HCT116 (cell line): ENCODE results near the gene UBXN11. TPM values are rescaled to one million over a fixed set of nuclear protein-coding genes. Genes with fewer than 3 reads are reported as not detected.

ENCODE experiments used
- ATAC-seq: fragments of 200-7000 bp; cut with Tn5 transposase; 2 replicates; pipeline ENCODE4 v1.9.1; 2020; ENCODE audit warnings: mild to moderate bottlenecking, moderate library complexity
- BruUV-seq: library from RNA; stranded (reverse); fragments of 400-500 nt; replicated peaks from 2 replicates; lab custom pipeline; 2021; lab: Mats Ljungman, UMichigan
- CTCF ChIA-PET: fragments of 300-600 bp; sonication (Branson Sonifier 250); formaldehyde crosslinking; loops from one replicate; lab custom pipeline; 2021; ENCODE audit warnings: antibody characterized with exemption; lab: Charles Lee
- POLR2A ChIA-PET: fragments of 300-600, 350-600 bp; sonication (Branson Sonifier 250); formaldehyde crosslinking; loops from one replicate; lab custom pipeline; 2021; ENCODE audit warnings: antibody characterized with exemption; lab: Charles Lee
- RAD21 ChIA-PET, 2 experiments: fragments of 300-600 bp; sonication (Branson Sonifier 250); formaldehyde crosslinking; loops; one replicate each; lab custom pipeline; 2023; ENCODE audit warnings: low total read pairs in 2 of 2; ENCODE audit not compliant: uncharacterized antibody in 2 of 2, unreplicated experiment in 2 of 2, low non-redundant PET in 1 of 2; lab: Charles Lee
- DNase-seq: peaks from one replicate; pipeline ENCODE4 v3.0.0-alpha.2; 2010; ENCODE audit warnings: low read depth, low spot score
- H2AFZ ChIP-seq: fragments of 200-600 bp; shearing (Covaris generic), sonication (generic); 2 replicates; pipeline ENCODE4 v1.6.1; 2017; ENCODE audit warnings: low read depth, mixed run types, mixed read lengths, antibody characterized with exemption, low read length; ENCODE audit not compliant: poor library complexity, severe bottlenecking
- H3K27ac ChIP-seq: 2 replicates; pipeline ENCODE4 v1.5.1; 2012; ENCODE audit warnings: low read depth, low read length
- H3K27me3 ChIP-seq: fragments of 200-600 bp; sonication (generic); 2 replicates; pipeline ENCODE4 v1.6.1; 2016; ENCODE audit warnings: mixed run types, low read length, mixed read lengths; ENCODE audit not compliant: insufficient read depth
- H3K36me3 ChIP-seq, 2 experiments: fragments of 200-500 bp in 1 of 2; fragments of 200-600 bp in 1 of 2; sonication (Bioruptor generic) in 1 of 2; sonication (generic) in 1 of 2; 2 replicates each; pipeline versions ENCODE4 v1.5.1 to v1.6.1; 2014 to 2016; ENCODE audit warnings: low read length in 2 of 2, inconsistent platforms in 1 of 2, mixed read lengths in 1 of 2, mixed run types in 1 of 2; ENCODE audit not compliant: insufficient read depth in 2 of 2, control insufficient read depth in 1 of 2
- H3K4me1 ChIP-seq, 2 experiments: fragments of 200-600 bp in 1 of 2; sonication (generic) in 1 of 2; 2 replicates each; pipeline versions ENCODE4 v1.5.1 to v1.6.1; 2012 to 2017; ENCODE audit warnings: low read length in 2 of 2, inconsistent platforms in 1 of 2, mild to moderate bottlenecking in 1 of 2, mixed read lengths in 1 of 2, mixed run types in 1 of 2, moderate library complexity in 1 of 2; ENCODE audit not compliant: insufficient read depth in 2 of 2, control insufficient read depth in 1 of 2
- H3K4me2 ChIP-seq: fragments of 200-600 bp; sonication (generic); 2 replicates; pipeline ENCODE4 v1.6.1; 2017; ENCODE audit warnings: mixed run types, low read length, mixed read lengths
- H3K4me3 ChIP-seq, 2 experiments: fragments of 200-600 bp in 1 of 2; sonication (generic) in 1 of 2; replicated peaks in 1 of 2; 2 replicates each; pipeline ENCODE4 v1.5.1; 2011 to 2016; ENCODE audit warnings: low read length in 2 of 2, control low read depth in 1 of 2, low read depth in 1 of 2, mild to moderate bottlenecking in 1 of 2, mixed read lengths in 1 of 2, mixed run types in 1 of 2
- H3K79me2 ChIP-seq: fragments of 200-600 bp; sonication (generic); 2 replicates; pipeline ENCODE4 v1.6.1; 2017; ENCODE audit warnings: mild to moderate bottlenecking, mixed run types, low read length, moderate library complexity, mixed read lengths; ENCODE audit not compliant: insufficient read depth
- H3K9ac ChIP-seq: fragments of 200-600 bp; sonication (generic); 2 replicates; pipeline ENCODE4 v1.6.1; 2016; ENCODE audit warnings: low read length, mixed read lengths
- H3K9me2 ChIP-seq: fragments of 200-600 bp; sonication (generic), shearing (Covaris generic); 2 replicates; pipeline ENCODE4 v1.6.1; 2017; ENCODE audit warnings: mixed run types, mild to moderate bottlenecking, moderate library complexity; ENCODE audit not compliant: insufficient read depth
- H3K9me3 ChIP-seq, 2 experiments: fragments of 200-500 bp in 1 of 2; fragments of 200-600 bp in 1 of 2; sonication (Bioruptor generic) in 1 of 2; sonication (generic) in 1 of 2; 2 replicates each; pipeline ENCODE4 v1.6.1; 2014 to 2017; ENCODE audit warnings: low read length in 2 of 2, mixed read lengths in 2 of 2, inconsistent platforms in 1 of 2, low read depth in 1 of 2, mild to moderate bottlenecking in 1 of 2, mixed run types in 1 of 2, moderate library complexity in 1 of 2; ENCODE audit not compliant: control insufficient read depth in 1 of 2, insufficient read depth in 1 of 2
- H4K20me1 ChIP-seq: fragments of 200-600 bp; sonication (generic), shearing (Covaris generic); 2 replicates; pipeline ENCODE4 v1.6.1; 2017; ENCODE audit warnings: mixed run types, mild to moderate bottlenecking, moderate library complexity; ENCODE audit not compliant: insufficient read depth
- CBX3 ChIP-seq: IDR thresholded peaks from 2 replicates; pipeline ENCODE4 v1.6.1; 2012; ENCODE audit warnings: low read depth
- CEBPB ChIP-seq: IDR thresholded peaks from 2 replicates; pipeline ENCODE4 v1.6.1; 2012; ENCODE audit warnings: low read depth
- CTCF ChIP-seq, 3 experiments: fragments of 200-600 bp in 1 of 3; sonication (generic) in 1 of 3; IDR thresholded peaks in 2 of 3; conservative IDR thresholded peaks in 1 of 3; 2 replicates each; pipeline ENCODE4 v1.5.1; 2012 to 2017; ENCODE audit warnings: low read depth in 2 of 3, low read length in 2 of 3, antibody characterized with exemption in 1 of 3, borderline replicate concordance in 1 of 3, control low read depth in 1 of 3, mild to moderate bottlenecking in 1 of 3, mixed read lengths in 1 of 3, mixed run types in 1 of 3, moderate library complexity in 1 of 3; ENCODE audit not compliant: insufficient read depth in 1 of 3
- EGR1 ChIP-seq: IDR thresholded peaks from 2 replicates; pipeline ENCODE4 v1.6.1; 2012; ENCODE audit warnings: low read depth
- ELF1 ChIP-seq: IDR thresholded peaks from 2 replicates; pipeline ENCODE4 v1.6.1; 2012; ENCODE audit warnings: low read depth, borderline replicate concordance
- EZH2 ChIP-seq: fragments of 200-600 bp; sonication (generic); IDR thresholded peaks from 2 replicates; pipeline ENCODE4 v1.6.1; 2017; ENCODE audit warnings: antibody characterized with exemption, mixed run types
- EZH2phosphoT487 ChIP-seq: fragments of 200-600 bp; IDR thresholded peaks from 2 replicates; pipeline ENCODE4 v1.6.1; 2018; ENCODE audit warnings: antibody characterized with exemption, borderline replicate concordance
- FOSL1 ChIP-seq: IDR thresholded peaks from 2 replicates; pipeline ENCODE4 v1.6.1; 2012; ENCODE audit warnings: low read depth
- JUND ChIP-seq: IDR thresholded peaks from 2 replicates; pipeline ENCODE4 v1.6.1; 2012
- MAX ChIP-seq: IDR thresholded peaks from 2 replicates; pipeline ENCODE4 v1.6.1; 2012
- POLR2A ChIP-seq: IDR thresholded peaks from 2 replicates; pipeline ENCODE4 v1.7.0; 2011; ENCODE audit warnings: borderline replicate concordance; ENCODE audit not compliant: insufficient read depth, insufficient read length; ENCODE audit errors: extremely low read depth
- POLR2AphosphoS5 ChIP-seq: IDR thresholded peaks from 2 replicates; pipeline ENCODE4 v1.6.1; 2011; ENCODE audit warnings: mild to moderate bottlenecking, low read depth, low read length, moderate library complexity
- SP1 ChIP-seq: IDR thresholded peaks from 2 replicates; pipeline ENCODE4 v1.6.1; 2012; ENCODE audit warnings: low read depth
- SRF ChIP-seq: IDR thresholded peaks from 2 replicates; pipeline ENCODE4 v1.6.1; 2012; ENCODE audit warnings: low read depth
- TCF7L2 ChIP-seq: IDR thresholded peaks from 2 replicates; pipeline ENCODE4 v1.7.0; 2011; ENCODE audit warnings: borderline replicate concordance, inconsistent platforms; ENCODE audit not compliant: insufficient read depth, insufficient read length; ENCODE audit errors: extremely low read depth
- YY1 ChIP-seq: IDR thresholded peaks from 2 replicates; pipeline ENCODE4 v1.6.1; 2011; ENCODE audit warnings: low read length, low read depth, moderate library complexity, mild to moderate bottlenecking; ENCODE audit not compliant: insufficient replicate concordance; ENCODE audit errors: extremely low read depth
- ZBTB33 ChIP-seq: IDR thresholded peaks from 2 replicates; pipeline ENCODE4 v1.6.1; 2011; ENCODE audit warnings: mild to moderate bottlenecking, low read length, moderate library complexity; ENCODE audit not compliant: insufficient replicate concordance; ENCODE audit errors: extremely low read depth
- ZNF274 ChIP-seq: fragments of 200-500 bp; sonication (Bioruptor generic); IDR thresholded peaks from 2 replicates; pipeline ENCODE4 v1.6.1; 2014; ENCODE audit warnings: mild to moderate bottlenecking, low read depth, low read length, inconsistent platforms
- intact Hi-C: fragments of 100-400 bp; cut with micrococcal nuclease; formaldehyde crosslinking; loops from 2 replicates; pipeline ENCODE4 v1.10.0; 2022
- total RNA-seq: library from RNA; stranded (reverse); gene quantifications from one replicate; pipeline ENCODE4 v1.2.1, GENCODE V29; 2021; ENCODE audit not compliant: unreplicated experiment
- TF ChIP-seq, protein P1 (sequence below): IDR thresholded peaks from 2 replicates; pipeline ENCODE4 v1.6.1; 2012; ENCODE audit warnings: low read depth
- TF ChIP-seq, protein P2 (sequence below): IDR thresholded peaks from 2 replicates; pipeline ENCODE4 v1.6.1; 2012

The UBXN11 gene
- total RNA-seq, 1 experiment from 2014 or later: 19.3 TPM

DNA sequence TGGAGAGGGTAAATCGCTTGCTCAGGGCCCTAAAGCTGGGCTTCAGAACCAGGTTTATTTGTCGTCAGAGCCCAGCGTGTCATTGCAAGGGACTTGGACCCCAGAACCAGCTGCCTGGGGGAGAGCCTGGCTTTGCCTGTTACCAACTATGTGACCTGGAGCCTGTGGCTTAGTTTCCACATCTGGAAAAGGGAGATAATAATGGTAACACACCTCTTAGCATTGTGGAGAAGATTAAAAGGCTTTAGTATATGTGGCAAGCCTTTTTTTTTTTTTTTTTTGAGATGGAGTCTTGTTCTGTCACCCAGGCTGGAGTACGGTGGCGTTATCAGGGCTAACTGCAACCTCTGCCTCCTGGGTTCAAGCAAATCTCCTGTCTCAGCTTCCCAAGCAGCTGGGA is 23.8 kb upstream of the UBXN11 start:
- H3K27ac ChIP-seq: no peak overlapping the region
- peaks cover 0 to 8% of the 10 kb centered on the region in 2 experiments; a peak in 2 of 4 replicates for H3K36me3 ChIP-seq
- no peak overlapping the region for H3K9ac ChIP-seq
- ChIA-PET POLR2A (no interaction called here), RAD21 (no interaction called here), CTCF (no interaction called here)
- H2AFZ ChIP-seq: no peak overlapping the region
- H3K4me3 ChIP-seq: no peak overlapping the region
- peaks cover 0 to 5% of the 10 kb centered on the region in 2 experiments; a peak in 3 of 4 replicates for H3K4me1 ChIP-seq
- BruUV-seq: no TSS peak
- H3K4me2 ChIP-seq: no peak overlapping the region
- H3K27me3 ChIP-seq: no peaks in the 10 kb centered on the region
- DNase-seq (no peak), ATAC-seq (no peak)
- no peaks in the 10 kb centered on the region for H3K9me2 ChIP-seq
- intact Hi-C loops: no loop called here
- no peaks in the 10 kb centered on the region for H3K9me3 ChIP-seq
- no peaks in the 10 kb centered on the region for H3K79me2 ChIP-seq
- no peaks in the 10 kb centered on the region for H4K20me1 ChIP-seq
- TF ChIP-seq ELF1 (no peak), EZH2phosphoT487 (no peak), JUND (no peak), CEBPB (no peak), CTCF (IDR thresholded peaks at IDR 0.05 in 2 of 3, conservative IDR thresholded peaks at IDR 0.05 in 1 of 3; ENCODE audit: borderline replicate concordance in 1 of 3, insufficient read depth in 1 of 3, low read depth in 2 of 3, low read length in 2 of 3) (no peak), CBX3 (no peak), POLR2A (no peak), ZNF274 (no peak), SRF (no peak), TCF7L2 (no peak), SP1 (no peak), EGR1 (no peak), EZH2 (no peak), YY1 (no peak), POLR2AphosphoS5 (no peak), ZBTB33 (no peak), MAX (no peak), FOSL1 (no peak)
- TF ChIP-seq, protein P1, sequence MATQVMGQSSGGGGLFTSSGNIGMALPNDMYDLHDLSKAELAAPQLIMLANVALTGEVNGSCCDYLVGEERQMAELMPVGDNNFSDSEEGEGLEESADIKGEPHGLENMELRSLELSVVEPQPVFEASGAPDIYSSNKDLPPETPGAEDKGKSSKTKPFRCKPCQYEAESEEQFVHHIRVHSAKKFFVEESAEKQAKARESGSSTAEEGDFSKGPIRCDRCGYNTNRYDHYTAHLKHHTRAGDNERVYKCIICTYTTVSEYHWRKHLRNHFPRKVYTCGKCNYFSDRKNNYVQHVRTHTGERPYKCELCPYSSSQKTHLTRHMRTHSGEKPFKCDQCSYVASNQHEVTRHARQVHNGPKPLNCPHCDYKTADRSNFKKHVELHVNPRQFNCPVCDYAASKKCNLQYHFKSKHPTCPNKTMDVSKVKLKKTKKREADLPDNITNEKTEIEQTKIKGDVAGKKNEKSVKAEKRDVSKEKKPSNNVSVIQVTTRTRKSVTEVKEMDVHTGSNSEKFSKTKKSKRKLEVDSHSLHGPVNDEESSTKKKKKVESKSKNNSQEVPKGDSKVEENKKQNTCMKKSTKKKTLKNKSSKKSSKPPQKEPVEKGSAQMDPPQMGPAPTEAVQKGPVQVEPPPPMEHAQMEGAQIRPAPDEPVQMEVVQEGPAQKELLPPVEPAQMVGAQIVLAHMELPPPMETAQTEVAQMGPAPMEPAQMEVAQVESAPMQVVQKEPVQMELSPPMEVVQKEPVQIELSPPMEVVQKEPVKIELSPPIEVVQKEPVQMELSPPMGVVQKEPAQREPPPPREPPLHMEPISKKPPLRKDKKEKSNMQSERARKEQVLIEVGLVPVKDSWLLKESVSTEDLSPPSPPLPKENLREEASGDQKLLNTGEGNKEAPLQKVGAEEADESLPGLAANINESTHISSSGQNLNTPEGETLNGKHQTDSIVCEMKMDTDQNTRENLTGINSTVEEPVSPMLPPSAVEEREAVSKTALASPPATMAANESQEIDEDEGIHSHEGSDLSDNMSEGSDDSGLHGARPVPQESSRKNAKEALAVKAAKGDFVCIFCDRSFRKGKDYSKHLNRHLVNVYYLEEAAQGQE: no peak
- TF ChIP-seq, protein P2, sequence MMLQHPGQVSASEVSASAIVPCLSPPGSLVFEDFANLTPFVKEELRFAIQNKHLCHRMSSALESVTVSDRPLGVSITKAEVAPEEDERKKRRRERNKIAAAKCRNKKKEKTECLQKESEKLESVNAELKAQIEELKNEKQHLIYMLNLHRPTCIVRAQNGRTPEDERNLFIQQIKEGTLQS: no peak
